Tibial artery (tissue), 4 donors: ENCODE data around the gene FLNB.
"Not testable (repeated sequence)": the region's sequence is repeated elsewhere in the genome, so short reads cannot be mapped to it uniquely, and the experiment has no call there.

ENCODE experiments used
- DNase-seq, 2 donors: peaks; one replicate each; pipeline ENCODE4 v3.0.0-alpha.2; 2019
- H3K27ac ChIP-seq, 2 donors: fragments of 200-600 bp; sonication (generic) in 1 of 2; 1 replicate in 1 of 2; 2 replicates in 1 of 2; pipeline ENCODE4 v1.5.1; 2018 to 2019; ENCODE audit warnings: mild to moderate bottlenecking in 1 of 2
- H3K27me3 ChIP-seq, 2 donors: fragments of 200-600 bp; sonication (generic) in 1 of 2; one replicate each; pipeline versions ENCODE4 v1.5.1 to v1.6.0; 2016 to 2019
- H3K36me3 ChIP-seq, 3 donors: fragments of 200-600 bp; sonication (generic) in 2 of 3; one replicate each; pipeline ENCODE4 v1.5.1; 2016 to 2019; ENCODE audit warnings: mild to moderate bottlenecking in 2 of 3
- H3K4me1 ChIP-seq, 4 donors: fragments of 200-600 bp; sonication (generic) in 2 of 4; 1 replicate in 3 of 4; 2 replicates in 1 of 4; pipeline ENCODE4 v1.5.1; 2016 to 2019
- H3K4me3 ChIP-seq, 2 donors: fragments of 200-600 bp; sonication (generic) in 1 of 2; 1 replicate in 1 of 2; 2 replicates in 1 of 2; pipeline ENCODE4 v1.5.1; 2018 to 2019; ENCODE audit warnings: mild to moderate bottlenecking in 2 of 2
- H3K9me3 ChIP-seq, 3 donors: fragments of 200-600 bp; sonication (generic) in 1 of 3; one replicate each; pipeline ENCODE4 v1.5.1; 2016 to 2019
- intact Hi-C: fragments of 100-400 bp; cut with DNase I; formaldehyde crosslinking; loops from one replicate; pipeline ENCODE4 v1.15.0; 2023; ENCODE audit warnings: low total_unique reads
- TF ChIP-seq, protein P1 (sequence below), 2 experiments: fragments of 200-600 bp in 1 of 2; fragments of 450-650 bp in 1 of 2; IDR thresholded peaks; one replicate each; pipeline ENCODE4 v1.5.1; 2017 to 2019; ENCODE audit warnings: antibody characterized with exemption in 2 of 2, mild to moderate bottlenecking in 1 of 2, moderate library complexity in 1 of 2

Gene FLNB

DNA sequence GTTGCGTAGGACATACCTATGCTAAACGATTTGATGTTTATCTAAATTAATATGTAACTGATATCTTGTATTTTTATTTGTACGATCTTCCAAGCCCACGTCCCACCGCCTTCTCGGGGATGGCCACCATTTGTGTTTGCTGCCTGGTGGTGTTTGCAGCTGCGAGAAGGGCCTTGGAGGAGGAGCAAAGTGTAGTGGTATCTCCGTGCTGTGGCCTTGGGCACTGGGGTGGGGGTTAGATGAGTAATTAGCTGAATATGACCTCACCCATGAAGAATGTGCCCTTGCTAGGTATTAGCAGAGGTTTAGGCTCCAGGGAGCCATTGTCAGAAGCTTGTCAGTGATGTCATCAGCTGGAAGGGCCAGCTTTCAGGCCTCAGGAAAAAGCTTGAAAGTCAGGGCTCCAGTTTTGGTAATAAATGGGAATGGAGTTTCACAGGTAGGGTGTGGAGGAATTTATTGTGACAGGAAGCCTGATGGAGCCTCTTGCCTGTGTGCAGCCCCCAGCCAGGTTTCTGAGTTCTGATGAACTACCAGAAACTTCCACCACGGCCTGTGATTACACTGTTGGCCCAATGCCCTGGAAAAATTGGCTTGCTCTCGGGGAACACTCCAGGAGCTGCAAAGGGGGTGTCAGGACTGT lies 41.0 kb downstream of the FLNB start:
- Histone ChIP-seq H3K4me3 (no peak overlapping the region), H3K9me3 (no peaks in the 10 kb centered on the region), H3K27me3 (no peaks in the 10 kb centered on the region), H3K27ac (peak overlapping the region; percentile 69 to 71), H3K36me3 (no peaks in the 10 kb centered on the region), H3K4me1 (peaks cover 0 to 97% (median 64%) of the 10 kb centered on the region in 4 donors)
- TF ChIP-seq, protein P1, sequence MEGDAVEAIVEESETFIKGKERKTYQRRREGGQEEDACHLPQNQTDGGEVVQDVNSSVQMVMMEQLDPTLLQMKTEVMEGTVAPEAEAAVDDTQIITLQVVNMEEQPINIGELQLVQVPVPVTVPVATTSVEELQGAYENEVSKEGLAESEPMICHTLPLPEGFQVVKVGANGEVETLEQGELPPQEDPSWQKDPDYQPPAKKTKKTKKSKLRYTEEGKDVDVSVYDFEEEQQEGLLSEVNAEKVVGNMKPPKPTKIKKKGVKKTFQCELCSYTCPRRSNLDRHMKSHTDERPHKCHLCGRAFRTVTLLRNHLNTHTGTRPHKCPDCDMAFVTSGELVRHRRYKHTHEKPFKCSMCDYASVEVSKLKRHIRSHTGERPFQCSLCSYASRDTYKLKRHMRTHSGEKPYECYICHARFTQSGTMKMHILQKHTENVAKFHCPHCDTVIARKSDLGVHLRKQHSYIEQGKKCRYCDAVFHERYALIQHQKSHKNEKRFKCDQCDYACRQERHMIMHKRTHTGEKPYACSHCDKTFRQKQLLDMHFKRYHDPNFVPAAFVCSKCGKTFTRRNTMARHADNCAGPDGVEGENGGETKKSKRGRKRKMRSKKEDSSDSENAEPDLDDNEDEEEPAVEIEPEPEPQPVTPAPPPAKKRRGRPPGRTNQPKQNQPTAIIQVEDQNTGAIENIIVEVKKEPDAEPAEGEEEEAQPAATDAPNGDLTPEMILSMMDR (IDR thresholded peaks at IDR 0.05): no peak
- DNase-seq: peak; percentile 42 to 78
- intact Hi-C loops: no loop called here

- DNase-seq: peak in 1 of 2 donors; percentile 69
- Histone ChIP-seq H3K4me3 (no peak overlapping the region), H3K4me1 (peaks cover 0 to 92% (median 54%) of the 10 kb centered on the region in 4 donors), H3K9me3 (no peaks in the 10 kb centered on the region), H3K27me3 (no peaks in the 10 kb centered on the region), H3K36me3 (no peaks in the 10 kb centered on the region), H3K27ac (peak overlapping the region; percentile 69 to 71)
- TF ChIP-seq, protein P1 (IDR thresholded peaks at IDR 0.05): no peak
- intact Hi-C loops: no loop called here
Observed at GRCh38 chr3:58051196-58051595, 43.0 kb downstream of the FLNB start.

DNA sequence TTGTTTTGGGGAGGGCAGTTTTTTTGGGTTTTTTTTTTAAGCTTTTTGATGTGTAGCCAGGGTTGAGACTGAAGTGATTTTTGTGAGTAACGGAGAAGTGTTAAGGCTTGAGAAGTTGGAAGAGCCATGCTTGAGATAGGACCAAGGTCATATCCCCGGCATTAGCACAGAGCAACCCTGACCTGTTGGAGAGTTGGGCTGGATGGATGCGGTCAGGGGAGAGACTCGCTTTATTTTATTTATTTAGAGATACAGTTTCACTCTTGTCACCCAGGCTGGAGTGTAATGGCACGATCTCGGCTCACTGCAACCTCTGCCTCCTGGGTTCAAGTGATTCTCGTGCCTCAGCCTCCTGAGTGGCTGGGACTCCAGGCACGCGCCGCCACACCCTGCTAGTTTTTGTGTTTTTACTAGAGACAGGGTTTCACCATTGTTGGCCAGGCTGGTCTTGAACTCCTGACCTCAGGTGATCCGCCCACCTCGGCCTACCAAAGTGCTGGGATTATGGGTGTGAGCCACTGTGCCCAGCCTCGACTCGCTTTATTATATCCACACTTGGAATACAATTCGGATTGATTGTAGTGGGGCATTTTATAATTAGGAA lies 43.5 kb downstream of the FLNB start:
- H3K9me3 ChIP-seq, intact Hi-C loops, H3K4me3 ChIP-seq, H3K27me3 ChIP-seq, H3K36me3 ChIP-seq: not testable (repeated sequence)
- Histone ChIP-seq H3K27ac (peak overlapping the region; percentile 69 to 71), H3K4me1 (peaks cover 0 to 92% (median 54%) of the 10 kb centered on the region in 4 donors)
- DNase-seq: peak in 1 of 2 donors; percentile 57

DNA sequence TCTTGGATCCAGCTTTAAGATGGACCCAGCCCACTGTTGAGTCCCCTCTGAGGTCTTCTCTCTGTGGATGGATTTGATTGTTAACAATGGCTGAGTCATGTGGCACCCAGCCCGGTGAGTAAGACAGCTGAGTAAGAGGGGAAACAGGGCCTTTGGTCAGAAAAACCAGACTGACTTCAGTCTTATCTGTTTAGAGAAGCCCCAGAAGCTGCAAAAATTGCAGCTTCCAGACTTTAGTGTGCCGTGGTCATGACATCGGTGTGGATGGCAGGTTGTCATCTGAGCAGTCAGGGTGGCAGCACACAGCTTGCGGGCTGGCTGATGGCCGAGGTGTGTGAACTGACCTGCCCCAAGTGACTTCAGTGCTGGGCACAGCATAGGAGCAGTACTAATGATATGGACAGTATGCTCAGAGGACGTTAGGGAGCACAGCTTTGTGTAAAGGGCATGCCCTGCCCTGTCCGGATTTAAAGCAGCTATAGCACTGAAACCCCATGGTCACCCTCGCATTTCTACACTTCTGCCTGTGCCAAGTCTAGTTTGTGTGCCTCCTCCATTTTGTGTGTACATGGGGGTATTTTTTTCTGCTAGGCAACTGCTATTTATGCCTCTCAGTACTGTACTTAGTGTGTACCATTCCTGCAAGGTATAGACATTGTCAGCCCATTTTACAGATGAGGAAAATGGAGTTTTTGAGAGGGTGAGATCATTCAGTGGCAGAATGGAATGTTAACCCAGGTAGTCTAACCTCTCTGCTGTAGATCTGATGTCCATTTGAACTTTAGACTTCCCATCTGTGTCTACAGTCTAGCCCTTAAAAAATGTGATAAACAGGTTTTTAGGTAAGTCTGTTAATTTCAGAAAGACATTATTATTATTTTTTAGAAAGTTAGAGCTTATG lies 44.4 kb downstream of the FLNB start:
- H3K4me3 ChIP-seq: no peak overlapping the region
- peaks cover 0 to 90% (median 53%) of the 10 kb centered on the region in 4 donors for H3K4me1 ChIP-seq
- intact Hi-C loops: no loop called here

GRCh38 chr3:58054652-58055051 lies 46.4 kb downstream of the FLNB start:
- H3K4me3 ChIP-seq: no peak overlapping the region
- H3K36me3 ChIP-seq: no peaks in the 10 kb centered on the region
- H3K27me3 ChIP-seq: no peaks in the 10 kb centered on the region
- DNase-seq: no peak
- TF ChIP-seq, protein P1 (IDR thresholded peaks at IDR 0.05): no peak
- peaks cover 0 to 85% (median 46%) of the 10 kb centered on the region in 4 donors for H3K4me1 ChIP-seq
- no peaks in the 10 kb centered on the region for H3K9me3 ChIP-seq
- intact Hi-C loops: no loop called here
- H3K27ac ChIP-seq: peak overlapping the region; percentile 28 to 35

More for the DNA sequence above, 44.4 kb downstream of the FLNB start:
- H3K36me3 ChIP-seq: no peaks in the 10 kb centered on the region
- H3K27ac ChIP-seq: peak overlapping the region; percentile 69 to 71
- TF ChIP-seq, protein P1 (IDR thresholded peaks at IDR 0.05): no peak
- H3K9me3 ChIP-seq: no peaks in the 10 kb centered on the region
- H3K27me3 ChIP-seq: no peaks in the 10 kb centered on the region
- DNase-seq: peak; percentile 92 to 94
